ENCODE results near the gene GPC5. TPM values are rescaled to one million over a fixed set of nuclear protein-coding genes. Genes with fewer than 3 reads are reported as not detected.
"Not testable (repeated sequence)": the region's sequence is repeated elsewhere in the genome, so short reads cannot be mapped to it uniquely, and the experiment has no call there.

Gene GPC5
- total and polyA plus RNA-seq, 7 donors = 0.23 TPM; not detected in 6

DNA sequence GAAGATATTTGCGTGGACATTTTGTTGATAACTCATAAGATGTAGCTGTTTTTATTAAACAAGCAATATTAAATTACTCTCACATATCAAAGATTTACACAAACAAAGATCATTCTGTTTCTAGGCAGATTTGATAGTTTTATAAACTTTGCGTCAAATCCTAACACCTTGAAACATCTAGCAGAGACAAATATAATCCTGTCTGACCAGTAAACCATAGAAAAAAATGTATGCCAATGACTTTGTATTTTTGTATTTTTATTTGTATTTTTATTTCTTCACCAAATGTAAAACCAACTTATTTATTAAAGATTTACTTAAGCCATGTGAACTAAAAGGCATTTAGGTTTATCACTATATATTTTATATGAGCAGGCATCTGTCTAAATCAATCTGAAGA lies 494.6 kb downstream of the GPC5 start:
- WGBS, 3 donors = 96 to 99% (median 96%) methylated on average over 2 of the region's 2 CpGs
- ATAC-seq = no peak
- H3K27me3 ChIP-seq (ENCODE audit: insufficient read depth in 3 of 3, low read length in 2 of 3) = no peaks in the 10 kb centered on the region

DNA sequence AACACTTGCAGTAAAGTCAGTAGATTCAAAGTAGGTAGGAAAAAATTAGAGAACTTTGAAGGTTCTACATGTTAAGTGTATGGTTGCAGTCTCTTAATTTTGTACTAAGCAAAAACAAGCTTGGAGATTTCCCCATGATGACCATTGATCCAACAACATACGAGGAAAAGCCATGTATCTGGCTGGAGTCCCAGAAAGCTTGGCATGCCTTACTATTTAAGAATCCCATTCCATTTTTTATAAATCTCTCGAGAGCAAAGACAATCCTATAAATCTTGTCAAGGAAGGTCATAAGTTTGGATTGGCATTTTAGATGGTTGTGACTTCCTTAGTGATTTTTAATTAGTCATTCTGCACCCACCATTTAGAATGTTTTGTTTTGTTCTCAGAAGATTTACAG lies 495.9 kb downstream of the GPC5 start:
- no peak overlapping the region for H3K27ac ChIP-seq
- no peak for DNase-seq
- no peaks in the 10 kb centered on the region for H3K9me3 ChIP-seq
- no peak for ATAC-seq
- H3K36me3 ChIP-seq (ENCODE audit: insufficient read depth in 1 of 2, low read depth in 1 of 2) = no peaks in the 10 kb centered on the region
- intact Hi-C loops (cut with DNase I) = no loop called here
- no peak overlapping the region for H3K4me3 ChIP-seq
- H3K4me1 ChIP-seq = no peaks in the 10 kb centered on the region
- H3K27me3 ChIP-seq (ENCODE audit: insufficient read depth in 3 of 3, low read length in 2 of 3) = no peaks in the 10 kb centered on the region
- TF ChIP-seq, protein P1, sequence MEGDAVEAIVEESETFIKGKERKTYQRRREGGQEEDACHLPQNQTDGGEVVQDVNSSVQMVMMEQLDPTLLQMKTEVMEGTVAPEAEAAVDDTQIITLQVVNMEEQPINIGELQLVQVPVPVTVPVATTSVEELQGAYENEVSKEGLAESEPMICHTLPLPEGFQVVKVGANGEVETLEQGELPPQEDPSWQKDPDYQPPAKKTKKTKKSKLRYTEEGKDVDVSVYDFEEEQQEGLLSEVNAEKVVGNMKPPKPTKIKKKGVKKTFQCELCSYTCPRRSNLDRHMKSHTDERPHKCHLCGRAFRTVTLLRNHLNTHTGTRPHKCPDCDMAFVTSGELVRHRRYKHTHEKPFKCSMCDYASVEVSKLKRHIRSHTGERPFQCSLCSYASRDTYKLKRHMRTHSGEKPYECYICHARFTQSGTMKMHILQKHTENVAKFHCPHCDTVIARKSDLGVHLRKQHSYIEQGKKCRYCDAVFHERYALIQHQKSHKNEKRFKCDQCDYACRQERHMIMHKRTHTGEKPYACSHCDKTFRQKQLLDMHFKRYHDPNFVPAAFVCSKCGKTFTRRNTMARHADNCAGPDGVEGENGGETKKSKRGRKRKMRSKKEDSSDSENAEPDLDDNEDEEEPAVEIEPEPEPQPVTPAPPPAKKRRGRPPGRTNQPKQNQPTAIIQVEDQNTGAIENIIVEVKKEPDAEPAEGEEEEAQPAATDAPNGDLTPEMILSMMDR (IDR thresholded peaks at IDR 0.05) = no peak
- WGBS, 3 donors = 3 to 11% (median 7%) methylated on average over 2 of the region's 2 CpGs

More for the DNA sequence above, 494.6 kb downstream of the GPC5 start:
- no peak overlapping the region for H3K4me3 ChIP-seq
- TF ChIP-seq, protein P1 (IDR thresholded peaks at IDR 0.05) = no peak
- no peaks in the 10 kb centered on the region for H3K36me3 ChIP-seq (ENCODE audit: insufficient read depth in 1 of 2, low read depth in 1 of 2)
- intact Hi-C loops (cut with DNase I) = no loop called here
- DNase-seq = no peak
- H3K4me1 ChIP-seq = no peaks in the 10 kb centered on the region
- no peaks in the 10 kb centered on the region for H3K9me3 ChIP-seq
- no peak overlapping the region for H3K27ac ChIP-seq

DNA sequence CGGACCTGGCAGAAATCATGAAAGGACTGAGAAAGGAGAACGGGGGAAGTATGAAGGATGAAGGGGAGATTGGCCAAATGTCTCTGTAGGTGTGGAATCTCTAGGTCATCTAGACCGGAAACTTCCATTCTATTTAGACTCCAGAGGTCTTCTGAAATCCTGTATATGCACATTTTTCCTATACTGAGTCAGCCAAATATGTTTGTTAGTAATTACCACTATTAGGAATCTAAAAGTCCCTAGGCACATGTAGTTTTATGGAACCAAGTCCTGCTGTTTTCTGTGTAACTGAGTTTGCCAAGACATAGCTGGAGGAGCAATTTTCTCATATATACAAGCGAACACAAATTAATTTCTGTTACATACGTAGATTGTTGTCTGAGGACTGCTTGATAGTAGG lies 498.1 kb downstream of the GPC5 start:
- Histone ChIP-seq H3K9me3 (no peaks in the 10 kb centered on the region), H3K4me3 (no peak overlapping the region), H3K4me1 (no peaks in the 10 kb centered on the region), H3K27ac (no peak overlapping the region), H3K27me3 (ENCODE audit: insufficient read depth in 3 of 3, low read length in 2 of 3) (no peaks in the 10 kb centered on the region), H3K36me3 (ENCODE audit: insufficient read depth in 1 of 2, low read depth in 1 of 2) (no peaks in the 10 kb centered on the region)
- WGBS, 3 donors = 70 to 79% (median 72%) methylated on average over 5 of the region's 5 CpGs
- TF ChIP-seq, protein P1 (IDR thresholded peaks at IDR 0.05) = no peak
- intact Hi-C loops (cut with DNase I) = no loop called here
- DNase-seq (no peak), ATAC-seq (no peak)

DNA sequence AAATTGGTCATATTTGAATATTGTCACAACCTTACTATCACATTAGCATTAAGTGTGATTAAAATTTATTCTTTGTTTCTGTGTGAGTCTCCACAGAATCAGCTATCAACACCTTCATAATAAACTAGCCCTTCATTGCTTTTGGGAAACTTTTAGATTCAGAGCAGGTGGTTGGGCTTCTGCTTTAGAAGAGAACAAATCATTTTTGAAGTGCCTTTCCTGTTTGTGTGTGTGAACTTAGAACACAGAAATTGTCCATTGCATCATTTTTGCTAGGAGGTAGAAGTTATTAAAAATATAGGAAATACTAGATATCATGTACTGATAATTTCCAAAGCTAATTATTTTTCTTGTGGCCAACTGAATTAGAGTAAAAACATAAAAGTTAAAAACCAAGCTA lies 500.6 kb downstream of the GPC5 start:
- H3K4me3 ChIP-seq; H3K27me3 ChIP-seq (ENCODE audit: insufficient read depth in 3 of 3, low read length in 2 of 3); H3K9me3 ChIP-seq; H3K4me1 ChIP-seq; H3K36me3 ChIP-seq (ENCODE audit: insufficient read depth in 1 of 2, low read depth in 1 of 2); intact Hi-C loops (cut with DNase I); ATAC-seq; H3K27ac ChIP-seq; DNase-seq: not testable (repeated sequence)

DNA sequence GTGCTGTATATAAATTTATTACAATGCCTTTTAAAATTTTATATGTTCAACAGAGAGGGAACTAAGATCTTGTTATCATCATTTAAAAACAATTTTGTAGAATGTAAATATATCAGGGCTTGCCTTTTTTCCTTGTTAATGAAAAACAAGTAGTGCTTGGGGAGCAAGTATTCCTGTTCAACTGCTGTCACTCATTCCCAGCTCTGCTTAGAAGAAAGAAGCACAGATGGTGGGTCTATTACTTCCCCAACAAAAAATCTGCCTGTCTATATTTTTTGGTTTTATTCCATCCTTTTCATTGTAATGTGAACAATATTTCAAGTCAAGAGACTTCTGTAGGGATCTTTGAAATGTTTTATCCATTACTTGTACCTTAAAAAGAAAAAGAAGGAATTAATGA lies 503.9 kb downstream of the GPC5 start:
- no peak overlapping the region for H3K27ac ChIP-seq
- DNase-seq (no peak), ATAC-seq (no peak)
- H3K27me3 ChIP-seq (ENCODE audit: insufficient read depth in 3 of 3, low read length in 2 of 3) = no peaks in the 10 kb centered on the region
- no peaks in the 10 kb centered on the region for H3K9me3 ChIP-seq
- intact Hi-C loops (cut with DNase I) = no loop called here
- no peak overlapping the region for H3K4me3 ChIP-seq
- H3K4me1 ChIP-seq = no peaks in the 10 kb centered on the region
- TF ChIP-seq, protein P1 (IDR thresholded peaks at IDR 0.05) = no peak
- no peaks in the 10 kb centered on the region for H3K36me3 ChIP-seq (ENCODE audit: insufficient read depth in 1 of 2, low read depth in 1 of 2)
